Measurements from ENCODE around the gene CREB5.

Gene CREB5

DNA sequence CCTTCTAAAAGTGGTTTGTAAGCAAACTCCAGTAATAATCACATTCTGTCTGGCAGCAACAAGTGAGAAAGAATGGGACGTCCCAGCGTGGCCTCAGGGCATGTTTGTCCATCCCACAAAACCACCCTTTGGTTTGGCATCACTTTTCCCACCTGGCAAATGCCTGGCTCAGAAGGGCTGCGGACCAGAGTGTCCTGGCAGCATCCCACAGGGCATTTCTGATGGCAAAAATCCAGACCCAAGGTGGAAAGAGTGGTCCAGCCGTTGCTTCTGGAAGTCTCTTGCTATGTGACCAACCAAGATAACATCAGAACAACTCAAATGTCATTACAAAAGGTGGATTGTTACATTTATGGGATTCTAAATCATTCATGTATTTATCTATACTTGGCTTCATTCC is 174.4 kb downstream of the CREB5 start:
- CTCF ChIA-PET, result interaction anchor here (0.8 to 1.0 kb wide), 2 partner anchors 8 to 14 kb away, joined by 3 to 4 read pairs; no protein-coding TSS in a partner anchor
- no peak for DNase-seq (ENCODE audit: extremely low spot score)
- POLR2A ChIA-PET, result no interaction called here
- TF ChIP-seq, protein P1, sequence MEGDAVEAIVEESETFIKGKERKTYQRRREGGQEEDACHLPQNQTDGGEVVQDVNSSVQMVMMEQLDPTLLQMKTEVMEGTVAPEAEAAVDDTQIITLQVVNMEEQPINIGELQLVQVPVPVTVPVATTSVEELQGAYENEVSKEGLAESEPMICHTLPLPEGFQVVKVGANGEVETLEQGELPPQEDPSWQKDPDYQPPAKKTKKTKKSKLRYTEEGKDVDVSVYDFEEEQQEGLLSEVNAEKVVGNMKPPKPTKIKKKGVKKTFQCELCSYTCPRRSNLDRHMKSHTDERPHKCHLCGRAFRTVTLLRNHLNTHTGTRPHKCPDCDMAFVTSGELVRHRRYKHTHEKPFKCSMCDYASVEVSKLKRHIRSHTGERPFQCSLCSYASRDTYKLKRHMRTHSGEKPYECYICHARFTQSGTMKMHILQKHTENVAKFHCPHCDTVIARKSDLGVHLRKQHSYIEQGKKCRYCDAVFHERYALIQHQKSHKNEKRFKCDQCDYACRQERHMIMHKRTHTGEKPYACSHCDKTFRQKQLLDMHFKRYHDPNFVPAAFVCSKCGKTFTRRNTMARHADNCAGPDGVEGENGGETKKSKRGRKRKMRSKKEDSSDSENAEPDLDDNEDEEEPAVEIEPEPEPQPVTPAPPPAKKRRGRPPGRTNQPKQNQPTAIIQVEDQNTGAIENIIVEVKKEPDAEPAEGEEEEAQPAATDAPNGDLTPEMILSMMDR (IDR thresholded peaks at IDR 0.05; ENCODE audit: control extremely low read depth, extremely low read depth, low read depth, missing control alignments), result no peak

DNA sequence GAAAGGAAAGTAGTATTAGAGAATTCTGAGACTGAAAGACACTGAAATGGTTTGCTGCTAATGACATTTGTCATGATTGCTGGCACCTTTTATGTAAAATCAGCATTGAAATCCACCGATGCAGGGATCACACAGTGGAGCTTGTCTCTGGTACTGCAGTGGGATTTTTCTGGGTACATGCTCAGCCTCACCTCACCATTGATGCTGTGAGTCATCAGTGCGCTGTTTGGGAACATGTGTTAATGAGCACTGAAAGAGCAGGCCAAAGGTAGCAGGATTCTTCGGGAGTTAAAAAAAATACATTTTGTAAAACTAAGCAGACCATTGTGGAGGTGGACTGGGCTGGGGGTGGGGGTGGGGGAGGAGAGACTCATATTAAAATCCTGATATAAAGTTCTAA is 174.9 kb downstream of the CREB5 start:
- CTCF ChIA-PET, result interaction anchor here (2.0 kb wide), 1 partner anchor 8 kb away, joined by 4 read pairs; no protein-coding TSS in a partner anchor
- TF ChIP-seq, protein P1 (IDR thresholded peaks at IDR 0.05; ENCODE audit: control extremely low read depth, extremely low read depth, low read depth, missing control alignments), result no peak
- DNase-seq (ENCODE audit: extremely low spot score), result no peak
- POLR2A ChIA-PET, result no interaction called here

DNA sequence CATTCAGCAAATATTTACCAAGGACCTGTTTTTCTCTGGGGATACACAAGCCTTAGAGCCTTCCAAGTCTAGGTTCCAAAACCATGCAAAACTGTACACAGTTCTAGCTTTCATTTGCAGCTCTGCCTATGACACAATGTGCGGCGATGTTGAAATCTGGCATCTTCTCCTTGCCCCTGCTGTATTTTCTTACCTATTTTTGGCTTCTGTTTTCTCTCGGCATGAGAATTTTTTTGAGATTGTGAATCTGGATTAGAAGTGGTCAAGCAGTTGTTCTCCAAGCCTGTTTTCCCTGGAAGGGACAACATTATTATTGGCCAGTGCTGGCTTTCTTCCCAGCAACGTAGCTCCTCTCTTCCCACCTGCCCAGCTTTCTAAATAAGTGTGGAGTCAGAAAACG is 176.3 kb downstream of the CREB5 start:
- TF ChIP-seq, protein P1 (IDR thresholded peaks at IDR 0.05; ENCODE audit: control extremely low read depth, extremely low read depth, low read depth, missing control alignments), result no peak
- DNase-seq (ENCODE audit: extremely low spot score), result no peak
- POLR2A ChIA-PET, result no interaction called here
- CTCF ChIA-PET, result interaction anchor here (1.4 to 2.0 kb wide), 3 partner anchors 10 to 19 kb away, joined by 3 to 4 read pairs (median 4); no protein-coding TSS in a partner anchor

DNA sequence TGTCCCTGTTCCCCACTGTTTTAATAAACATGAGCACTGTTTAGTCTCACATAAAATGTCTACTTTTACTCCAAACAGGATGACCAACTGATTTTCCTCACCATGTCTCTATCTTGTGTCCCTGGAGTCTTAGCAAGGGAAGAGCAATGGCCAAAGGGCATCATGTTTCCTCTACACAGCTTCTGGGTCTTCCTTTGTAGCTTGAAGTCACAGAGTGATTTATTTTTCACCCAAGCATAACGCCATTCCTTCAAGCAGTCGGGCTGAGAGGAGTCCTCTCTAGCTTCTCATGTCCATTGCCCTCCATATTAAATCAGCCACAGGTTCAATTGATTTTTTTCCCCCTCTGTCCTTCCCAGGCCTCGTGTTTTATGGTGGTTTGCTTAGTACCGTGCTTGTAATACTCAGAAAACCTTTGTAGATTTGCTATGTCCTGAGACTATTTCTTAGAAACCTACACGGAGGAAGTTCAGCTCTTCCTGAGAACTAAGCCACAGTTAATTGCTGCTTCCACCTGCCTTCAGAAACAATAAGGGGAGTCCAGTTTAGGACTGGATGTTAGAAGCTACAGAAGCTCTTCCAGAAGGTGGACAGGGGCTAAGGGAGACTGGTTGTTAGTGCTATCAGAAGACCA is 178.8 kb downstream of the CREB5 start:
- CTCF ChIA-PET, result interaction anchor here (1.0 to 2.1 kb wide), 8 partner anchors 12 to 62 kb away, joined by 3 to 7 read pairs (median 4); no protein-coding TSS in a partner anchor
- POLR2A ChIA-PET, result interaction anchor here (0.5 kb wide), 1 partner anchor 53 kb away, joined by 3 read pairs; no protein-coding TSS in a partner anchor
- TF ChIP-seq, protein P1 (IDR thresholded peaks at IDR 0.05; ENCODE audit: control extremely low read depth, extremely low read depth, low read depth, missing control alignments), result no peak
- no peak for DNase-seq (ENCODE audit: extremely low spot score)

DNA sequence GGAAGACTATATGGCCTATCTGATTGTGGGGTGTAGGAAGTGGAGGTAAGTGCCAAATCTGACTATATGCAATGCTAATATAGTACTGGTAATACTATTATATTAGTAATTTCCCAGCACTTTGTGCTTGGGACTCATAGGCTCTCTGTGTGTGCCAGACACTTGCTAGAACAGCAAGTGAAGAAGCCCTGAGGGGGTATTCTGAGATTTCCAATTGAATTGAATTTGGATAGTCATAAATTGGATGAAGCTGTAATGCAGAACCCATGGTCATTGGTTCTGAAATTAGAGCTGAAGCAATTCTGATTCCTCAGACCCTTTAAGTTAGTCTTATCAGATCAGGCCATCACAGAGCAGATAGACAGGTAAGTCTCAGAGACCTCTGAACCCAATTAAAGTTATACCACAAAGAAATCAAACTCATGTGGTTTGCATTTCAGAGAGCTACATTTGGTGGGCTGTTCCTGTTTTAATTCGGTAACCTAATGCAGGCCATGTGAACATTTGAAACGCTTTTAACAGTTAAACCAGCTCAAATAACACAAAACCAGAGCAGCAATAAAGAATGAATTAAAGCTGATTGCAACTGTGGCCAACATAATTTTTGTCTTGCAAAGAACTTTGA is 179.5 kb downstream of the CREB5 start:
- TF ChIP-seq, protein P1 (IDR thresholded peaks at IDR 0.05; ENCODE audit: control extremely low read depth, extremely low read depth, low read depth, missing control alignments), result no peak

DNA sequence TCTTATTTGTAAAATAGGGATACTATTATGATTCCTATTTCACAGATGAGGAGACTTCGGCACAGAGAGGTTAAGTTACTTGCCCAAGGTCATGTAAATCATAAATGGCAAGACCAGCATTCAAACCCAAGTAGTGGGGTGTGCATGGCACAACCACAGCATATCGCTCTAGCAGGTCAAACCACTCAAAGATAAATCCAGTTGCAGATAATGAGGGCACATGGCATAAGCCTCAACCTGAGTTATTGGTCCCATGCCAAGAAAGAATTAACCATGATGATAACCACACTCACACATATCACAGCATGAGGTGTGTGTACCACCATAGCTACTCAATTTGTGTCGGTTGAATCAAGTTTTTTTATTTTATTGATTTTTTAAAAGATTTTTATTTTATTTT is 180.5 kb downstream of the CREB5 start:
- CTCF ChIA-PET, result interaction anchor here (1.5 to 2.1 kb wide), 3 partner anchors 17 to 182 kb away, joined by 3 to 7 read pairs (median 4); no protein-coding TSS in a partner anchor
- POLR2A ChIA-PET, result no interaction called here
- no peak for DNase-seq (ENCODE audit: extremely low spot score)
- TF ChIP-seq, protein P1 (IDR thresholded peaks at IDR 0.05; ENCODE audit: control extremely low read depth, extremely low read depth, low read depth, missing control alignments), result no peak

More for the DNA sequence above, 179.5 kb downstream of the CREB5 start:
- ChIA-PET POLR2A (no interaction called here), CTCF (interaction anchor here (1.0 to 2.1 kb wide), 8 partner anchors 12 to 62 kb away, joined by 3 to 7 read pairs (median 4); no protein-coding TSS in a partner anchor)
- DNase-seq (ENCODE audit: extremely low spot score), result no peak
